HUES6 (cell line): ENCODE results near the gene CYSLTR2.

Experiments
- H3K27ac ChIP-seq: 2 replicates; pipeline ENCODE4 v1.7.0; 2013; ENCODE audit warnings: low read depth, mild to moderate bottlenecking, low read length, inconsistent platforms
- H3K27me3 ChIP-seq: 2 replicates; pipeline ENCODE4 v1.6.1; 2013; ENCODE audit warnings: low read length; ENCODE audit not compliant: control insufficient read depth, insufficient read depth
- H3K36me3 ChIP-seq: 2 replicates; pipeline ENCODE4 v1.6.1; 2013; ENCODE audit warnings: low read length; ENCODE audit not compliant: control insufficient read depth, insufficient read depth
- H3K4me1 ChIP-seq: 2 replicates; pipeline ENCODE4 v1.6.1; 2013; ENCODE audit warnings: low read length; ENCODE audit not compliant: control insufficient read depth, insufficient read depth
- H3K4me3 ChIP-seq: 2 replicates; pipeline ENCODE4 v1.5.1; 2013; ENCODE audit warnings: low read depth, low read length
- H3K9ac ChIP-seq: one replicate; pipeline ENCODE4 v1.6.1; 2013; ENCODE audit warnings: mild to moderate bottlenecking, low read length
- H3K9me3 ChIP-seq: 2 replicates; pipeline ENCODE4 v1.6.1; 2013; ENCODE audit warnings: low read depth, low read length; ENCODE audit not compliant: control insufficient read depth, insufficient read depth

Gene CYSLTR2

DNA sequence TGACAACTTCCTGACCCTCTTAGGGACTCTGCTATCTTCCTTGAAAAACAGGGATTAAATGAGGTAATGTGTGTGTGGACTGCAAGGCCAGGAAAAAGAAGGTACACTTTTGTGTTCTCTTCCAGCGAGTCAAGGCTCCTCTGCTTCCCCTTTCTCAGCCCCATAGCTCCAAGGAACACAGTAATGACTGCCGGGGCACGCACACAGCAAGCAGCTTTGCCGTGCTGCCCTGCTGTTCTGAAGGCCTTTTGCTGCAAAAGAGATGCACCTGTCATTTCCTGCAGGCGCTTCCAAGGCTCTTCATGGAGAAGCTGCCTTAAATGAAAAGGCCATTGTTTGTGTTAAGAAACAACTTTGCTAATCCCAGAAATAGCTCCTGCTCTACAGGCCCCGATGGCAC, 84.6 kb downstream of the CYSLTR2 start:
- Histone ChIP-seq H3K9me3 (0 out of 2 replicates have a peak, but pooled peaks cover 3% of the 10 kb centered on the region), H3K4me1 (peaks cover 15% of the 10 kb centered on the region), H3K36me3 (no peaks in the 10 kb centered on the region), H3K27me3 (no peaks in the 10 kb centered on the region), H3K4me3 (no peak overlapping the region), H3K27ac (no peak overlapping the region), H3K9ac (no peak overlapping the region)

DNA sequence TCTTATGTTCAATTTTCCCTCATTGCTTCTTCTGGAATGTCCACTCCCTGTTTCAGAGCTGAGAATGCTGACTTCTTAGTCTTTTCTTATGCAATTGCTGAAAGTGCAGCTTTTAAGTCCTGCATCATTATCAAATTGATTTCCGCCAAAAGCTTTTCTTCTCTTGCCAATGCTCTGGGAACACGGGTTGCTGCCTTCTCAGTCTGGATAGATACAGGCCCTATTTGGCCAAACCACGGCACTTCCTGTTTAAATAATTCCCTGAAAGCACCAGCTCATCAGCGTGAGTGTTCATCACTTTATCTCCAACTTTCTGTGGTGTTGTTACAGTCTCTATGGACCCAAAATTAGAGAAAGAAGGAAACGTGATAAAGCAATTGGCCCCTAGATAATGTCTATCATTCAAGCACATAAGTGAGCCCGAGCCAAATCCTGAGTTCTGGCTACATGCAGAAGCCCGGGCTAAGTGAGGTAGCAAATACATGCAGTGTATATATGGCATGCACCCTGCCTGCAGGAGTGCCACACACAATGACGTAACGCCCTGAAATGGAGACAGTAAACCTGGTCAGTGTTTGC, 85.7 kb downstream of the CYSLTR2 start:
- H3K27ac ChIP-seq: no peak overlapping the region
- no peak overlapping the region for H3K4me3 ChIP-seq
- no peak overlapping the region for H3K9ac ChIP-seq
- no peaks in the 10 kb centered on the region for H3K27me3 ChIP-seq
- no peaks in the 10 kb centered on the region for H3K36me3 ChIP-seq
- 0 out of 2 replicates have a peak, but pooled peaks cover 3% of the 10 kb centered on the region for H3K9me3 ChIP-seq
- peaks cover 15% of the 10 kb centered on the region for H3K4me1 ChIP-seq

DNA sequence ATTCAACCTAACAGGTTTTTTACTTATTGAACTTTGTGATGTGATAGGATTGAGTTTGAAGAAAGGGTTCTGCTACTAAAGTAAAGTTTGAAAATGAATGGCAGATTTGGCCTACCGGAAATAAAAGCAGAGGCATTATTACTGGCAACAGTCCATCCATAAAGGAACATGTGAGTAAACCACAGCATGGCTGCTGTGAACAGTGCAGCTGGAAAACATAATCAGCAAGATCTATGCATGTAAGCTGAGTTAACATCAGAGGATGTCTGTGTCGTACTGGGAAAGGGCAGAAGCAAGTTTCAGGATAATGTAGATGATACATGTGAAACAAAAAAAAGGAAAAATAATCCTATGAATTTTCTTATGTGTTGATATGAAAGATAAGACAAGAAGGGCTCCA, 87.6 kb downstream of the CYSLTR2 start:
- Histone ChIP-seq H3K4me1 (peaks cover 4% of the 10 kb centered on the region; the same call in 1 of the 2 replicates), H3K9ac (no peak overlapping the region), H3K27me3 (no peaks in the 10 kb centered on the region), H3K4me3 (no peak overlapping the region), H3K9me3 (0 out of 2 replicates have a peak, but pooled peaks cover 5% of the 10 kb centered on the region), H3K27ac (no peak overlapping the region), H3K36me3 (no peaks in the 10 kb centered on the region)

DNA sequence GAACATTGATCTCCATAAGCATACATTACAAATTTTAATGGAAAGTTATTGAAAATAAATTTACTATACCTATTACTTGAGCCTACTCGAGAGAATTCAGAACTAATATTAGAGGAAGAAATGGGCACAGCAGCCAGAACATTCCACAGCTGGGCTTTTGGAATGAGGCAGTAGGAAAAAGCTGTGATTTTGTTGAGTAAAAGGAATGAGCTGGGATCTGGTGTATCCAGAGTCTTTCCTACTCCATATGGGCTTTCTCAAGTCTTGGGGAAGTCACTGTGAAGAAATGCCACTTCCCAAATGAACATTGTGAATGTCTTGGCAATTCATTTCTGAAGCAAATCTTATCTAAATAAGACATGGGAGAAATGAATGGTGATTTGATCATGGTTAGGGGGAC, 93.1 kb downstream of the CYSLTR2 start:
- no peak overlapping the region for H3K9ac ChIP-seq
- no peaks in the 10 kb centered on the region for H3K4me1 ChIP-seq
- H3K27ac ChIP-seq: no peak overlapping the region
- no peak overlapping the region for H3K4me3 ChIP-seq
- H3K9me3 ChIP-seq: 0 out of 2 replicates have a peak, but pooled peaks cover 5% of the 10 kb centered on the region
- no peaks in the 10 kb centered on the region for H3K27me3 ChIP-seq
- H3K36me3 ChIP-seq: no peaks in the 10 kb centered on the region

DNA sequence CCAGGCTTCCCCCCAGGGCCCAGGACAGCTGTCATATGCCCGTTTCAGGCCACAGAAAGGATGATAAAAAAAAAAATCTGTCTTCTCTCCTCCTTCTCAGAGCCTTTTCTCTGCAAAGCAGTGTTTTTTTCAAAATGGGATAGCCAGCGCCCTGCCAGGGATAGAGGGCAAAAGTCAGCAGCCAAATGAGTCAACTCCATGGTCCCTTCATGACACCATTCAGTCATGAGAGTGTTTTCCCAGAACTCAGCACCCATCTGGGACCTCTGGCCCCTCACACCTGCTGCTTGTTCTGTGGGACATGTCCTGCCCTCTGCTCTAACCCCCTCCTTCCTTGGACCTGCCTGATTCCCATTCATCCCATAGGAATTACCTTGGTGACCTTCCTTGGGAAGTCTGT, 95.0 kb downstream of the CYSLTR2 start:
- no peaks in the 10 kb centered on the region for H3K36me3 ChIP-seq
- H3K4me3 ChIP-seq: no peak overlapping the region
- 0 out of 2 replicates have a peak, but pooled peaks cover 5% of the 10 kb centered on the region for H3K9me3 ChIP-seq
- no peaks in the 10 kb centered on the region for H3K4me1 ChIP-seq
- no peaks in the 10 kb centered on the region for H3K27me3 ChIP-seq
- no peak overlapping the region for H3K9ac ChIP-seq
- no peak overlapping the region for H3K27ac ChIP-seq

DNA sequence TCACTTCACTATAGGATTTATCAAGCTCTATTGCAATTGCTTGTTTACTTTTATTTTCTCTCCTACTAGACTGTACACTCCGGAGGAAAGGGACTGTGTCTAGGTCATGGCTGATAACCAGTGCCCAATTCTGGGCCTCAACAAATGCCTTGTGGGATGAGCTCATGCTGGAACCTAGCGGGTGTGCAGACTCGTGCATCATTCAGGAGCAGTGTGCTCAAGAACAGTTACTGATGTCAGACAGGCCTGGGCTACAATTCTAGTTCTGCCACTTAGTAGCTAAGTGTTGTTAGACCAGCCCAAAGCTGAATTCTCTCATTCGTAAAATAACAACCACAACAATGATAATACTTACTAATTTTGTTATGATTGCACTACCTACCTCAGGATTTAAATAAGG, 95.4 kb downstream of the CYSLTR2 start:
- H3K4me3 ChIP-seq: no peak overlapping the region
- H3K4me1 ChIP-seq: no peaks in the 10 kb centered on the region
- H3K27ac ChIP-seq: no peak overlapping the region
- no peaks in the 10 kb centered on the region for H3K27me3 ChIP-seq
- no peaks in the 10 kb centered on the region for H3K36me3 ChIP-seq
- 0 out of 2 replicates have a peak, but pooled peaks cover 5% of the 10 kb centered on the region for H3K9me3 ChIP-seq
- H3K9ac ChIP-seq: no peak overlapping the region

DNA sequence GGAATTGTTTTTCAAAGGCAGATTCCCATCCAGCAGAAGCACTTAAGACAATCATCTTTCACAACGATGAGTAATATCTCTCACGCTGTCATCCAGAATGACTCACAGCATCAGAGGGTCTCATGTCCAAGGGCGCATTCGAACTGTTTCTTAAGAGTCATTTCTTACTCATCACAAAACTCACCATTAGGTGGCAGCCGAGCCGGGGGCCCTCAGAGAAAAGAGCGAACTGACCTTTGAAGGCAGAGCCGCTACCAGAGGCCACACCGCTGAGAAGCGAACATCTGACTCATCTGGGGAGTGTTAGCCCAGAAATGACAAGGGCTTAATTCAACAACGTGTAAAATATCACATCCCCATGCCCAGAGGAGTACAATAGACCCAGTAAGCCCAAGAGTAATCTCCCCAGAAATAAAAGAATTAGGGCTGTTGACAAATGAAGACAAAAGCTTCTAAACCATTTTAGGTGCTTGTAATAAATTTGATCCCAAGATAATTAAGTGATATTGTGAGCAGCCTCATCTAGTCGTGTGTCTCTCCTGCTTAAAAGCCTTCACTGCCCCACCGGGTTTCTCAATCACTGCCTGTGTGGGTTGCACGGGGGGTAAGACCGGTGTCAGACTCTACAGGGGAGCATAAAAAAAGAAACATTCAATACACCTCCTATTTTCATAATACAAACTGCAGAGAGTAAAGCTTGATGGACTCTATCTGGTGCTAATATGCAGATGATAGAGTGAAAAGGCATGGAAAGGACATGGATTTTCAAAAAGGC, 96.2 kb downstream of the CYSLTR2 start:
- no peak overlapping the region for H3K27ac ChIP-seq
- no peak overlapping the region for H3K9ac ChIP-seq
- no peaks in the 10 kb centered on the region for H3K27me3 ChIP-seq
- no peaks in the 10 kb centered on the region for H3K4me1 ChIP-seq
- no peaks in the 10 kb centered on the region for H3K36me3 ChIP-seq
- H3K9me3 ChIP-seq: no peaks in the 10 kb centered on the region
- no peak overlapping the region for H3K4me3 ChIP-seq

DNA sequence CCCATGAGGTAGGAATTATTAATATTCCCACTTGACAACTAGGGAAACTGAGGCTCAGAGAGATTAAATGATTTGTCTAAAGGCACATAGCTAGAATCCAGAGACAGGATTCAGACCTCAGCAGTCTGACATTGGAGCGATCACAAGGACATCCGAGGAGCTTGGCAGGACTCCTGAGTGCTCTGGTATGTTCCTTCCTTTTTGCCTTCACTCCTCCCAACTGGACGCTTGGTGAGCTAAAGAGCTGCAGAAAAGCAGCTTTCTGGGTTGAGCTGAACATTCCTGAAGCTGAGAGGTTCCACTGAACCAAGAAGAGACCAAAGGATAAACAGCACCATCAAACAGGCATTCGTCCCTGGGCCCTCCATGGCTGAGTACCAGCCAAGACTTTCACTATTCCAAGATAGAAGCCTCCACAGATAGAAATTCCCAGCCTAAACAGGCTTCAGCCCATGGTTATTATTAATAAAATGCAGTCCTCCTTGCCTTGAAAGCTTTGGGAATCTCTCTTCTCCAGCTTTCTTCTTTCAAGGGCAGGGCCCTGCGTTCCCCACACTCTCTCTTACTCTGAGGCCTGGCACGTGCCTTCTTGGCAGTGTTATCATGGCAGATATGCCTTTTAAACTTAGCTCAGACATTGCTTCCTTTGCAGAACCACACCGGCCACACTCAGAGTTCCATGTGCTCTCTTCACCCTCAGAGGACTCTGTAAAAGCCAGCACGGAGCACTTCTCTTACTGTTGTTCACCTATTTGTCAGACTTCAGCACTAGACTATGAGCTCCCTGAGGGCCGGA, 97.1 kb downstream of the CYSLTR2 start:
- Histone ChIP-seq H3K9me3 (peaks cover 3% of the 10 kb centered on the region), H3K27ac (no peak overlapping the region), H3K4me3 (no peak overlapping the region), H3K4me1 (no peaks in the 10 kb centered on the region), H3K27me3 (no peaks in the 10 kb centered on the region), H3K36me3 (no peaks in the 10 kb centered on the region), H3K9ac (no peak overlapping the region)

DNA sequence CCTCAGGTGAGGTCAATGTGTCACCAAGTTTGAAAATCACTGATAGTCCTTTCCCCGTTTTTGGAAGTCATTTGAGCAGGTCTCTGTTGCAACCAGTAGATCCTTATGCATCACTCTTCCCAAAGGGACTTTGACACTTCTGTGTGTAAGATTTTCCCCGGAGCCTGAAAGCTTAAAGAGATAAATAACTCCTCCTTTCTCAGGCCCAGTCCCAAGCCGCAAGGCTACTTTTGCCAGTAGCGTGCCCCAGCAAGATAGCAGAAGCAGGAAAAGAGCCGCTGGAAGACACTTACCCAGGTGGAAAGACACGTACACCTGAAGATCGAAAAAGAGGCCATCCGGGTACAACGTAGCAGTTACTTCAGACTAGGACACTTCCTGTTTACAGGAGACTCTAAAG, 106.9 kb downstream of the CYSLTR2 start:
- no peak overlapping the region for H3K27ac ChIP-seq
- H3K36me3 ChIP-seq: no peaks in the 10 kb centered on the region
- no peak overlapping the region for H3K9ac ChIP-seq
- H3K4me1 ChIP-seq: no peaks in the 10 kb centered on the region
- no peak overlapping the region for H3K4me3 ChIP-seq
- H3K27me3 ChIP-seq: no peaks in the 10 kb centered on the region
- H3K9me3 ChIP-seq: peaks cover 35% of the 10 kb centered on the region
